ENCODE data around the gene RIT1.

RIT1 gene

GRCh38 chr1:155889566-155889965 is 21.6 kb downstream of the RIT1 start:
- H3K4me3 Mint-ChIP-seq: no peak overlapping the region
- no peak for DNase-seq (ENCODE audit: low spot score in 2 of 2)
- no peak overlapping the region for H3K27ac Mint-ChIP-seq
- H3K4me1 Mint-ChIP-seq: peaks cover 11% of the 10 kb centered on the region
- ATAC-seq: no peak
- H3K9me3 Mint-ChIP-seq: no peaks in the 10 kb centered on the region
- H3K36me3 Mint-ChIP-seq: peaks cover 33% of the 10 kb centered on the region

- no peak for ATAC-seq
- DNase-seq (ENCODE audit: low spot score in 2 of 2): no peak
- Mint-ChIP-seq H3K4me3 (no peak overlapping the region), H3K9me3 (no peaks in the 10 kb centered on the region), H3K36me3 (peaks cover 38% of the 10 kb centered on the region), H3K4me1 (peaks cover 6% of the 10 kb centered on the region), H3K27ac (no peak overlapping the region)
These were observed 22.7 kb downstream of the RIT1 start for GRCh38 chr1:155888481-155888880.

GRCh38 chr1:155884982-155885381 is 26.2 kb downstream of the RIT1 start:
- DNase-seq (ENCODE audit: low spot score in 2 of 2) (no peak), ATAC-seq (no peak)
- H3K4me3 Mint-ChIP-seq: no peak overlapping the region
- H3K27ac Mint-ChIP-seq: no peak overlapping the region
- H3K36me3 Mint-ChIP-seq: peaks cover 67% of the 10 kb centered on the region
- H3K4me1 Mint-ChIP-seq: no peaks in the 10 kb centered on the region
- H3K9me3 Mint-ChIP-seq: no peaks in the 10 kb centered on the region

DNA sequence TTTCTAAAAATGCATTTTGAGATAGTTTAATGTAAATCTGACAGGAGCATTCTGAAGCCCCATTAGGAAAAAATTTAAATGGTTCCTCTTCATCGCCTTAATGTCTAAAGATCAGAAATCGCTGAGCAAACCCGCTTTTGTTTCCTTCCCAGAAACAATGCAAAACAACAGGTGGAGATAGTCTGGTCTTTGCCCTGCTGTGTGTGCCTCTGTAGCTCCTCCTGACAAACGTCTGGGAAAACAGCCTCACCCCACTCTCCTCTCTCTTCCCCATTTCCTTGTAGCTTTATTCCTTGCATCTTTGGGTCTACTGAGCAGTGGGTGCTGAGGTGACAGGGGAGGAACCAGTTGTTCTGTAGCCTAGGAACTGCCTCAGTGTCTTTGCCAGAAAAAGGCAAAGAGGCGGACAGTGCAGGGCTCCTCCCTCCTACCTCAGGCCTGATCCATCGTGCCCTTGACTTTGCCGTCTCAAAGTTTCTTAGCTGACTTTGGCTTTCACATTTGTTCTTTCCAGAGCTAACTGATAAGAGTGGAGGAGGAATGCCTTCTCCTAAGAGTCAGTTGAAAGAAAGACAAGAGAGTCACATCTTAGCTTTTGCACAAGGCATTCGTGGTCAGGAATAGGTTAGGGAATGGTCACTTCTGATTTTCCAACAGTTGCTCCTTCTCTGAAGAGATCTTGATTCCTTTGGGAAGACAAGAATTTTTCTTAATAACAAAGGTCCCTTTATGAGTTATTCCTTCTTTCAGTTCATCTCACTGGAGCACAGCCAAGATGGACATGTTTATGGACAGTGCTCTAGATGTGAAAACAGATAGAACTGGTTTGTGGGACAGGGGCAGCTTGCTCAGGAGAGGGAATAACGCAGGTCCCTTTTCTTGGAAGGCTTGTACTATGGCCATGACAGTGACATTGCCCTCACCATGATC is 26.9 kb downstream of the RIT1 start:
- H3K9me3 Mint-ChIP-seq: no peaks in the 10 kb centered on the region
- H3K27ac Mint-ChIP-seq: no peak overlapping the region
- no peak for ATAC-seq
- H3K36me3 Mint-ChIP-seq: peaks cover 72% of the 10 kb centered on the region
- H3K4me3 Mint-ChIP-seq: no peak overlapping the region
- DNase-seq (ENCODE audit: low spot score in 2 of 2): no peak
- no peaks in the 10 kb centered on the region for H3K4me1 Mint-ChIP-seq

- H3K36me3 Mint-ChIP-seq: peaks cover 77% of the 10 kb centered on the region
- H3K4me1 Mint-ChIP-seq: no peaks in the 10 kb centered on the region
- ATAC-seq (no peak), DNase-seq (ENCODE audit: low spot score in 2 of 2) (no peak)
- no peak overlapping the region for H3K4me3 Mint-ChIP-seq
- H3K27ac Mint-ChIP-seq: no peak overlapping the region
- no peaks in the 10 kb centered on the region for H3K9me3 Mint-ChIP-seq
These were observed 28.4 kb downstream of the RIT1 start for GRCh38 chr1:155882766-155883165.

DNA sequence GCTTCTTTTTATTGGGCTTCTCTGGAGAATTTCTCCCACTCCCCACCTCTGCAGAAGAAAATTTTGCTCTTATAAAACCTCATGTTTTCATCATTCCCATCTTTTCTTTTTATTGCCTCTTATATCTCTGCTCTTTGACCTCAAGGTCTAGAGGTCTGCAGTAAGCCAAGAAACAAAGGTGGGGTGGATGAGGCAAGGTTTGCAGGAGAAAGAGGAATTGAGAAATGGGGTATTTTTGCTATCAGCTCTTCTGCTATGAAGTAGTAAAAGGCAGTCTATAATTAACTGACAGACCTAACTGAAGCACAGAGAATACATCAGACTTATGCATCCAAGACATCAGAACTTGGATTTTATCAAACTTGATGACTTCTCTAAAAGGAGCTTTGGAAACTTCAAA is 28.9 kb downstream of the RIT1 start:
- H3K4me3 Mint-ChIP-seq: no peak overlapping the region

GRCh38 chr1:155880950-155881349 is 30.2 kb downstream of the RIT1 start:
- H3K4me3 Mint-ChIP-seq: no peak overlapping the region
- DNase-seq (ENCODE audit: low spot score in 2 of 2): no peak
- no peaks in the 10 kb centered on the region for H3K4me1 Mint-ChIP-seq
- peaks cover 62% of the 10 kb centered on the region for H3K36me3 Mint-ChIP-seq
- H3K9me3 Mint-ChIP-seq: no peaks in the 10 kb centered on the region
- no peak for ATAC-seq
- H3K27ac Mint-ChIP-seq: no peak overlapping the region

More for the DNA sequence above, 28.9 kb downstream of the RIT1 start:
- ATAC-seq: no peak
- H3K9me3 Mint-ChIP-seq: no peaks in the 10 kb centered on the region
- peaks cover 72% of the 10 kb centered on the region for H3K36me3 Mint-ChIP-seq
- no peak for DNase-seq (ENCODE audit: low spot score in 2 of 2)
- no peak overlapping the region for H3K27ac Mint-ChIP-seq
- no peaks in the 10 kb centered on the region for H3K4me1 Mint-ChIP-seq

- no peaks in the 10 kb centered on the region for H3K4me1 Mint-ChIP-seq
- H3K36me3 Mint-ChIP-seq: peaks cover 59% of the 10 kb centered on the region
- ATAC-seq (no peak), DNase-seq (ENCODE audit: low spot score in 2 of 2) (no peak)
- no peaks in the 10 kb centered on the region for H3K9me3 Mint-ChIP-seq
- H3K4me3 Mint-ChIP-seq: no peak overlapping the region
- no peak overlapping the region for H3K27ac Mint-ChIP-seq
These were observed 30.9 kb downstream of the RIT1 start for GRCh38 chr1:155880251-155880650.

DNA sequence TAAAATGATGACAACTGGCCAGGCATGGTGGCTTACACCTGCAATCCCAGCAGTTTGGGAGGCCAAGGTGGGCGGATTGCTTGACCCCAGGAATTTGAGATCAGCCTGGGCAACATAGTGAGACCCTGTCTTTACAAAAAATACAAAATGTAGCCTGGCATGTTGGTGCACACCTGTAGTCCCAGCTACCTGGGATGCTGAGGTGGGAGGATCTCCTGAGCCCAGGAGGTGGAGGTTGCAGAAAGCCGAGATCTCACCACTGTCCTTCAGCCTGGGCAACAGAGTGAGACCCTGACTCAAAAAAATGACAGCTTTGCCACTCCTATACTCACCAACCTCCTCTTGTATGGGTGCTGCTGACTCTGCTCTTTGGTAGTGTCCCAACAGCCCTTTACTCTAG is 33.2 kb downstream of the RIT1 start:
- H3K9me3 Mint-ChIP-seq: no peaks in the 10 kb centered on the region
- H3K27ac Mint-ChIP-seq: peak overlapping the region; percentile 66
- no peaks in the 10 kb centered on the region for H3K4me1 Mint-ChIP-seq
- DNase-seq (ENCODE audit: low spot score in 2 of 2) (no peak), ATAC-seq (no peak)
- H3K36me3 Mint-ChIP-seq: peaks cover 55% of the 10 kb centered on the region
- H3K4me3 Mint-ChIP-seq: no peak overlapping the region

- DNase-seq (ENCODE audit: low spot score in 2 of 2): no peak
- Mint-ChIP-seq H3K4me1 (no peaks in the 10 kb centered on the region), H3K27ac (no peak overlapping the region), H3K4me3 (no peak overlapping the region), H3K36me3 (peaks cover 42% of the 10 kb centered on the region), H3K9me3 (no peaks in the 10 kb centered on the region)
- no peak for ATAC-seq
These were observed 37.3 kb downstream of the RIT1 start for GRCh38 chr1:155873860-155874259.

- Mint-ChIP-seq H3K27ac (no peak overlapping the region), H3K9me3 (no peaks in the 10 kb centered on the region), H3K4me1 (peaks cover 5% of the 10 kb centered on the region), H3K36me3 (peaks cover 42% of the 10 kb centered on the region), H3K4me3 (no peak overlapping the region)
- ATAC-seq (no peak), DNase-seq (ENCODE audit: low spot score in 2 of 2) (no peak)
These were observed 38.6 kb downstream of the RIT1 start for GRCh38 chr1:155872527-155872926.

- DNase-seq (ENCODE audit: low spot score in 2 of 2) (no peak), ATAC-seq (no peak)
- no peak overlapping the region for H3K4me3 Mint-ChIP-seq
- peaks cover 5% of the 10 kb centered on the region for H3K4me1 Mint-ChIP-seq
- no peaks in the 10 kb centered on the region for H3K9me3 Mint-ChIP-seq
- peaks cover 42% of the 10 kb centered on the region for H3K36me3 Mint-ChIP-seq
- H3K27ac Mint-ChIP-seq: no peak overlapping the region
These were observed 39.8 kb downstream of the RIT1 start for GRCh38 chr1:155871390-155871789.

DNA sequence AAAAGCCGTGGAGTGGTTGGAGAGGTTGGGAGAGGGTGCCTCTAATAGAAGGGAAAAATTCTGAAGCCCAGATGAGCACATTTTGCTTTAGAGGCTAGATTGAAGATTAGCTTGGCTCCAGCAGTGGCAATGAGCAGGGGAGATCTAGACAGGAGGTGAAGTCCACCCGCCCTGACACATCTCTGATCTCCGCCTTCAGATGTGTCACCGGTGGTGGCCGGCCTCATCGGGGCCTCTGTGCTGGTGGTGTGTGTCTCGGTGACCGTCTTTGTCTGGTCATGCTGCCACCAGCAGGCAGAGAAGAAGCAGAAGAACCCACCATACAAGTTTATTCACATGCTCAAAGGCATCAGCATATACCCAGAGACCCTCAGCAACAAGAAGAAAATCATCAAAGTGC is 43.4 kb downstream of the RIT1 start:
- ATAC-seq (no peak), DNase-seq (ENCODE audit: low spot score in 2 of 2) (no peak)
- H3K27ac Mint-ChIP-seq: no peak overlapping the region
- H3K4me1 Mint-ChIP-seq: peaks cover 5% of the 10 kb centered on the region
- no peak overlapping the region for H3K4me3 Mint-ChIP-seq
- peaks cover 34% of the 10 kb centered on the region for H3K36me3 Mint-ChIP-seq
- H3K9me3 Mint-ChIP-seq: no peaks in the 10 kb centered on the region

- Mint-ChIP-seq H3K27ac (no peak overlapping the region), H3K9me3 (no peaks in the 10 kb centered on the region), H3K4me3 (no peak overlapping the region)
These were observed 46.8 kb downstream of the RIT1 start for GRCh38 chr1:155864393-155864792.

GRCh38 chr1:155861896-155862295 is 49.3 kb downstream of the RIT1 start:
- H3K4me1 Mint-ChIP-seq: peaks cover 41% of the 10 kb centered on the region
- no peak for ATAC-seq
- no peak overlapping the region for H3K27ac Mint-ChIP-seq
- peaks cover 39% of the 10 kb centered on the region for H3K36me3 Mint-ChIP-seq
- H3K9me3 Mint-ChIP-seq: no peaks in the 10 kb centered on the region
- no peak overlapping the region for H3K4me3 Mint-ChIP-seq
- no peak for DNase-seq (ENCODE audit: low spot score in 2 of 2)

More at GRCh38 chr1:155864393-155864792, 46.8 kb downstream of the RIT1 start:
- Mint-ChIP-seq H3K36me3 (peaks cover 38% of the 10 kb centered on the region), H3K4me1 (peaks cover 34% of the 10 kb centered on the region)
- no peak for ATAC-seq
- DNase-seq (ENCODE audit: low spot score in 2 of 2): no peak

DNA sequence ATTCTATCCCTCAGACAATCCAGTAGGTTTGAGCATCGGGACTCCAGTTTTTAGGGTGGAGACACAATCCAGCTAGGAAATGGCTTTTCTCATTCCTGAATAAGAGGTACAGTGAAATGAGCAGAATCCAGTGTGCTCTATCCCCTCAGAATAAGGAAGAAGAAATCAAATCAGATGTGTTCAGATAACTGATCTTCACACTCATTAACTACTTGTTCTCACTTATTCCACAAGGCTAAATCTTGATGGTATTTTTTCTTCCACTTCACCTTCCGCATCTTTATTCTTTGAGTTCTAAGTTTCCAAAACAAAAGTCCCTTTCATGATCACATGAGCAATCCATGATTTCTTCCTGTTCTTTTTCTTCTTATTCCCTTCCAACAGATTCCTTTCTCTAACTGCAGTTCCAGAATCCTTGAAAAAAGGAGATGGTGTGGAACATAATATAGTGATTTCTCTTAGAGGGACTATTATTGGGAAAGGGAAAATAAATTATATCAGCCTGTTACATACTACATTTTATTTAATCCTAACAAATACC is 50.1 kb downstream of the RIT1 start:
- Mint-ChIP-seq H3K36me3 (peaks cover 47% of the 10 kb centered on the region), H3K4me1 (peaks cover 49% of the 10 kb centered on the region), H3K4me3 (peak overlapping the region; percentile 100), H3K27ac (peak overlapping the region; percentile 98), H3K9me3 (no peaks in the 10 kb centered on the region)
- ATAC-seq (no peak), DNase-seq (ENCODE audit: low spot score in 2 of 2) (no peak)

All from stimulated activated effector memory CD8-positive, alpha-beta T cell treated with anti-CD3 and anti-CD28 coated beads, Interleukin-12 subunit alpha, Interleukin-12 subunit beta, amount 100 ng/mL, for 72 hours (primary cell).